ENCODE measurements around the gene RALB.
"Not testable (repeated sequence)": the region's sequence is repeated elsewhere in the genome, so short reads cannot be mapped to it uniquely, and the experiment has no call there.

Gene RALB

DNA sequence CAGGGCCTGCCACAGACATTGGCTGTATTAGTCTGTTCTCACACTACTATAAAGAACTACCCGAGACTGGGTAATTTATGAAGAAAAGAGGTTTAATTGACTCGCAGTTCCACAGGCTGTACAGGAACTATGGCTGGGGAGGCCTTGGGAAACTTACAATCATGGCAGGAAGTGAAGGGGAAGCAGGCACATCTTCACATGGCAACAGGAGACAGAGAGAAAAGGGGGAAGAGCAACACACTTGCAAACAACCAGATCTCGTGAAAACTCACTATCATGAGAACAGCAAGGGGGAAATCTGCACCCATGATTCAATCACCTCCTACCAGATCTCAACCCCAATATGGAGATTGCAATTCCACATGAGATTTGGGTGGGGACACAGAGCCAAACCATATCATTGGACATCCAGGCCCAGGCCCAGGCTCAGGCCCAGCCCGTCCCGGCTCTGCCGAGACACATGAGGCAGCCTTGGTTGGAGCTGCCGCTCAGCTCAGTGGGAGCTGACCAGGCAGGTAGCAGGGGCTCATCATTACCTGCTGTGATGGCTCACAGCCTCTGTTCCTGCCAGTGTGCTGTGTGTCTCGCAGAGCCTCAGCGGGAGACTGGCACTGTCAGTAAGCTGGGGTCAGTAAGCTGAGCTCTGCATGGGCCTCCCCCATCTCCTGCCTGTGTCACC lies 8.6 kb upstream of the RALB start:
- no peak for FAIRE-seq

DNA sequence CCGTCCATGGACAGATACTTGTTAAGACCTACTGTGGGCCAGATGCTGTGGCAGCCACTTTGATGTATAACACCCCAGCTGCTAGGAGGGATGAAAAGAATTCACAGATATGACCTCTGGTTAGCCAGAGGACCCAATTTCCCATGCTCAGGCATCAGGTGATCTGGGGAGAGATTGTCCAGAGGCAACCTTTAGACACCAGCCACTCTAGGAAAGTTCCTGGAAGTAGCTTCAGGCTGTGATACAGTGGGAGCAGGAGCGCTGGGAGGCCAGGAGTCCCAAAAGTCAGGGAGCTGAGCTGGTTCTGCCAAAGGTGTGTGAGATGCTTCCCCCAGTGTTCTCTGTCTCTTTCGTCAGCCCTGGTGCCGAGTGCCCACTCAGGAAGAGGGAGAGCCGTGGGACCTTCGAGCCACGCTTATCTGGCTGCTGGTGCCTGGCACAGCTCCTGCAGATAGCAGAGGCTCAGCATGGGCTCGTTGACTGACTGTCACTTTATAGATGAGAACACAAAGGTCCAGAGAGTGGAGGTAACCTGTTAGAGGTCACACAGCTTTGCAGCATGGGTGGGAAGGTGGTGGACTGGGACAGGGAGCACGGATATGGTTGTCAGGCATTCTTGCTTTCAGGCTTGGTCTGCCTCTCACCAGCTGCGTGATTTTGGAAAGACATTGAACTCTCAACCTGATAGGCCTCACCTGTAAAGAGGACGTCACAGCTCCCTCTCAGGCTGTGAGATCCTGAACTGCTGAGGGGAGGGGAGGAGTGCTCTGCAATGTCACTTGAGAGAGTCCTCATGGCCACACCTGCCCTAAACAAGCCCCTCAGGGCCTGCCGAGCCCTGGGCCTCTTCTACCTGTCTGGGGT lies 7.8 kb upstream of the RALB start:
- no peak for FAIRE-seq

- no peak for FAIRE-seq
These were observed 6.9 kb upstream of the RALB start for GRCh38 chr2:120245520-120246332.

DNA sequence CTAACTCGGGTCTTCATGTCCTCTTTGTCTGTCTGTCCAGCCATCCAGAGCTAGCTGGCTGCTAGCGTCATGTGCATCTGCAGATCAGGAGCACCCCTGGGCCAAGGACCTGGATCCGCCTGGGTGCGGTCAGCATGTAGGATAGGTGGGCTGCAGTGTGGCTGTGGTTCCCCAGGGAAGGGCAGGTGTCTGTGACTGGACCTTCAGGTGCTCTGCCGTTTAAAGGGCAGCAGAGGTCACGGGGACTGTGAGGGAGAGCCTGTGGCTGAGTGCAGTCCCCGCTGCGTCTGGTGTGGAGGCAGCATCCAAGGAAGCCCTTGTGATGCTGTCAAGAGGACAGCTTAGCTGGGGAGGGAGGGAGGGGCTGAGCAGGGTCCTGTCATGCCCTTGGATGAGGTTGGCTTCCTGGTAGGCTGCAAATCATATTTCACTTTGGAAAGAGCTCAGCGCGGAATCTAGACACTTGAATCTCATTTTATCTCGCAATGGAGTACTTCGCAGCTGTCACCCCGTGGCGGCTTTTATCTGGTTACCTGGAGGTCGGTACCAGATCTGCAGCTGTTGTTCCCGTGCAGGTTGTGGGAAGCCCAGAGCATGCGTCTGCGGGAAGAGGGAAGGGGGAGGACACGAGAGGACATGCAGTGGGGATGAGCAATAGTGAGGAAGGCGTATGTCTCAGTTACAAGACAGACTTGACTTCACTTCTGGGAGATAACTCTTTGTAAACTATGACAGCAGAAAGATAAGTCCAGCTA lies 5.9 kb upstream of the RALB start:
- FAIRE-seq, result no peak

DNA sequence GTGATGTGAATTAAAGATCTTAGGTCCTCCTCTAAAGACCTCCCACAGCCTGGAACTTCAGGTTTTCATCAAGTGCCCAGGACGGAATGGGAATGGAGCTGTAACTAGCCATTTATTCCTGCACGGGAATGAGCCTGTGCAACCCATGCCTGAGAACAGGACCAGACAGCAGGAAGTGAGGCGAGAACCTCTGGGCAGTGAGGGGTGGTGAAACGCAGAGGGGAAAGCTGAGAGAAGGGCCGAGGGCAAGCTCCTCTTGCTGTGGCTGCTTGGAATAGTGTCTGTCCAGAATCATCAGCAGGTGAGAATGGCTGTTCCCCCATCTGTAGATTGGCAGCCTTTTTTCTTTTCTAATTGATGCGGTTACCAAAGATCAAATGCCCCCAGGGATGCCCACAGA lies 4.8 kb upstream of the RALB start:
- FAIRE-seq, result no peak

- FAIRE-seq, result no peak
These were observed 2.0 kb upstream of the RALB start for GRCh38 chr2:120250640-120251039.

DNA sequence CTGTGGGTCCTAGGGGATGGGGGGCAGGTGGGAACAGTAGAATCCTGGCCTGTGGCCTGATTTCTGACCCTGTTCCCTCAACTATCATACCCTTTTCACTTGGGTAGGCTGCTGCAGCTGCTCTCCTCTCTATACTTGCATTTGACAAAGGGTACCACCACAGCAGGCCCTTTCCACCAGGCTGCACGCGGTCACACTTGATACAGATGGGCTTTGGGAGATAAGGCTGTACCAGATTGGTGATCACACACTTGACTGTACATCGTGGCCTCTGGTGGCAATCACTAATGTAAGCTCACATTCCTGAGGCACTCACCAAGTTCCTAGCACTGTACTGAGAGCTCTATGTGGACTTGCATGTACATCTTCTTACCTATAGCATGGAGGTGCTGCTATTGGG lies 1.6 kb upstream of the RALB start:
- FAIRE-seq, result no peak

GRCh38 chr2:120251880-120252224 lies 800 bp upstream of the RALB start:
- FAIRE-seq, result no peak

DNA sequence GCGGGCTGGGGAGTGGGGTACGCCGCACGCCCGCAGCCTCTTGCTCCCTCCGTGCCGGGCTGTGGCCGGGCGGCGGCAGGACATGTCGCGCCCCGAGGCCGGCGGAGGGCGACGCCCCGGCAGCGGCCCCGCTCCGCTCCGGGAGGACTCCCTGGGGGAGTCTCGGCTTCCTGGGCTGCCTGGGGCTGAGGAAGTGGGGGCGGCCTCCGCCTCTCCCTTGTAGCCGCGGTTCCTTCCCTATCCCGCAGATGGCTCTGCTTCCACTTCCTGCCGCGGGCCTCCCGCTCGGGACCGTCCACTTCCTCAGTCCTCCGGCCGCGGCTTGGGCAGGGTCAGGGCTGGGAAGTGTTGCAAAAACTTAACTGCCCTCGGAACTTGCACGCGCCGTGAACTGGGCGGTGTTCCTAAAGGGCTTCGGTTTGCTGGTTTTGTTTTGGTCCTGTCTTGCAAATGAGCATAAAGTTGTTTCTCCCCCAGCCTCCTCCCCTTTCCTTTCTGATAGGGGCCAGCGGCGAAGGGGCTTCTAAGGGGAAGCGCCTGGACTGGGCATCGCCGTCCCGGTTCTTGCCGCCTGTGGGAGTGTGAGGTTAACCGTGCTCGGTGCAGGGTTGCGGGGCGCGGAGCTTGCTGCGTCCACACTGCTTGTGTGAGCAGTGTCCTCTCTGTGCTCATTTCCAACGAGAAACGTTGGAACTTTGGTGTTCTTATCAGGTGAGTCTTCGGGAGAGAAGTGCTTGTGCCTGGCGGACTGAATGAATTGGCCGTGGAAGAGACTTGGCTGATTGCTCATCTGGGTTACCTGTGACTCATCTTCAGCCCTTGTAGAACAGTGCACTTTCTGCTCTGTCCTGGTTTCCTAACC lies 600 bp downstream of the RALB start:
- no peak for FAIRE-seq

DNA sequence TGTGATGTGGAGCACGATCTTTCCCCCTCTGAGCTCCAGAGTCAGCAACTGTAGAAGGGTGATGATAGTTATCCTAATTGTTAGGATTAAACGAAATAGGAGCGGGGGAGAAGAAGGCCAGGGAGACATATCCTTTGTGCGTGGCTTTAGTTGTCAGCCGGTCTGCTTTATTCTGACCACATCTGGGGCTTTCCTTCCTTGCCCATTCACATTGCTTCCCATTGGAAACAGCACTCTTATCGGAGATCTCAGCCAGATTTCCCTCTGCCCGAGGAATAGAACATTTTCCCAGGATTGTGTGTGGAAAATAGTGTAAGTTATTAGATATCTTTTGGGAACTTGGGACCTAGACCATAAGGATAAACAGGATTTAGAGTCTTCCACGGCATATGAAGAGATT lies 1.5 kb downstream of the RALB start:
- no peak for FAIRE-seq

DNA sequence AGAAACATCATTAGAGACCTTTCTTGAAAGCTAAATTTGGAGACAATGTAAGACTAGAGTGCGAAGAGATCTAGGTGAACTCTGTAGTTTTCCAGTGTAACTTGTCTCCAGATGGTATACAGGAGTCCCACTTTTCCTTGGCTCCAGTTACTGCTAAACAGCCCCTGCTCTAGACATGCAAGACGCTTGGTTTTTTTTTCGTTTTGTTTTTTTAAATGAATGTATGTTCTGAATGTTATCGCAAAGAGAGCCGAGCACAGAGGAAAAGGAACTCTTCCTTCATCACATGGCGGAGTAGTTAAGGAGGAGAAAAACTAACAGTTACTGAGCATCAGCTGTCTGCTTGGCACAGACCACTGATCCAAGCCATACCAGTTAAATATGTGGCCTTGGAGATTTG lies 2.4 kb downstream of the RALB start:
- no peak for FAIRE-seq

GRCh38 chr2:120255986-120256650 lies 3.5 kb downstream of the RALB start:
- no peak for FAIRE-seq

DNA sequence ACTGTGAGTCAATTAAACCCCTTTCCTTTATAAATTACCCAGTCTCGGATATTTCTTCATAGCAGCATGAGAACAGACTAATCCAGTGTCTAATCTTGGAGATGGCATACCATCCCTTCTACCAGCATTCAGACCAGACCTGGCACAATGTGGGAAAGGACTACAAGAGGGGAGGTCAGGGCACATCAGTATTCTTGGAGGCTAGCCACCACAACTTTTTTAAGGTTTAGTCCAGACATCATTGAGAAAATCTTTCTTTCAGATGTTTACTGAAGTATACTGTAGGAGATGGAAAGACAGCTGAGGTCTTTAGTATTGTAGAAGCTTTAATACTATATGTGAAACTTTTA lies 4.0 kb downstream of the RALB start:
- FAIRE-seq, result no peak

- no peak for FAIRE-seq
These were observed 4.9 kb downstream of the RALB start for GRCh38 chr2:120257522-120257921.

- FAIRE-seq, result no peak
These were observed 5.5 kb downstream of the RALB start for GRCh38 chr2:120258196-120258595.

DNA sequence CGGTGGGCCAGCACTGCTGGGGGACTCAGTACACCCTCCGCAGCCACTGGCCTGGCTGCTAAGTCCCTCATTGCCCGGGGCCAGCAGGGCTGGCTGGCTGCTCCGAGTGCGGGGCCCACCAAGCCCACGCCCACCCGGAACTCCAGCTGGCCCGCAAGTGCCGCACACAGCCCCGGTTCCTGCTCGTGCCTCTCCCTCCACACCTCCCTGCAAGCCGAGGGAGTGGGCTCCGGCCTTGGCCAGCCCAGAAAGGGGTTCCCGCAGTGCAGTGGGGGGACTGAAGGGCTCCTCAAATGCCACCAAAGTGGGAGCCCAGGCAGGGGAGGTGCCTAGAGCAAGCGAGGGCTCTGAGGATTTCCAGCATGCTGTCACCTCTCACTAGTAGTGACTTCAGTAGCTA lies 7.3 kb downstream of the RALB start:
- FAIRE-seq, result not testable (repeated sequence)

DNA sequence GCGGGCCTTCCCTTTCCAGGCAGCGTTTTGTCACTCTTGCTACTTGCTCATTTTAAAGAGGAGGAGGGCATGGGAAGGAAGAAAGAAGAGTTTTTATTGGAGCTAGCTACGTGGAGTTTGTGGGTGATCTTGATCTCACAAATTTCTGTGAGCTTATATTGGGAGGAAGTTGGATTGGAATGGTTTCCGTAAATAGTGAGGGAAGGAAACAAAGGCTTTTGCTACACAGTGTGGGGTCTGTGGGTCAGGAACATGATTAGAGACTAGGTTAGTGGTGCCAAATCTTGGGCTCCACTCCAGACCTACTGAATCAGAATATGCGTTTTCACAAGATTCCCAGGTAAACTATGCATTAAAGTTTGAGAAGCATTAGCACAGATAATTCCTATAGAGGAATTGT lies 8.1 kb downstream of the RALB start:
- FAIRE-seq, result no peak

- FAIRE-seq, result no peak
These were observed 8.8 kb downstream of the RALB start for GRCh38 chr2:120261387-120262006.

GRCh38 chr2:120262150-120262549 lies 9.5 kb downstream of the RALB start:
- FAIRE-seq, result no peak

GRCh38 chr2:120262761-120263428 lies 10.2 kb downstream of the RALB start:
- FAIRE-seq, result no peak

All from colon (tissue), 2 donors.